H1 (cell line): Measurements from ENCODE around the gene LARP1.

ENCODE experiments used
- CTCF ChIP-seq, 3 experiments: IDR thresholded peaks; 1 replicate in 2 of 3; 2 replicates in 1 of 3; pipeline versions ENCODE4 v1.5.1 to v1.6.1; 2011; ENCODE audit warnings: low read length in 3 of 3, mild to moderate bottlenecking in 3 of 3, inconsistent platforms in 2 of 3, low read depth in 1 of 3, moderate library complexity in 1 of 3; ENCODE audit not compliant: insufficient read depth in 1 of 3; ENCODE audit errors: control extremely low read depth in 1 of 3
- EZH2 ChIP-seq: fragments of 200-600 bp; sonication (generic); IDR thresholded peaks from 2 replicates; pipeline ENCODE4 v1.7.1; 2012; ENCODE audit warnings: low read depth, mild to moderate bottlenecking, moderate library complexity, low read length, inconsistent platforms; ENCODE audit not compliant: severe bottlenecking
- GTF2F1 ChIP-seq: IDR thresholded peaks from 2 replicates; pipeline ENCODE4 v1.6.1; 2012; ENCODE audit warnings: low read depth, low read length, improper control_type of control experiment, borderline replicate concordance
- SP2 ChIP-seq: IDR thresholded peaks from 2 replicates; pipeline ENCODE4 v1.6.1; 2012; ENCODE audit warnings: mild to moderate bottlenecking, low read length, inconsistent platforms

- TF ChIP-seq EZH2 (no peak), SP2 (no peak), CTCF (IDR thresholded peaks at IDR 0.05; ENCODE audit: control extremely low read depth in 1 of 3, insufficient read depth in 1 of 3, low read depth in 1 of 3, low read length in 3 of 3) (no peak), GTF2F1 (no peak)
Measured at GRCh38 chr5:154866841-154867240, 111.7 kb downstream of the LARP1 start.
